Right renal cortex interstitium (tissue), 3 donors: ENCODE measurements around the gene CACFD1. TPM values are rescaled to one million over a fixed set of nuclear protein-coding genes. Genes with fewer than 3 reads are reported as not detected.

Experiments
- DNase-seq, 3 donors: peaks; one replicate each; pipeline ENCODE4 v3.0.0-alpha.2; 2013; ENCODE audit warnings: low read depth in 3 of 3, low spot score in 2 of 3
- polyA plus RNA-seq, 3 donors: library from polyadenylated mRNA; unstranded; fragments of 120-200 nt; gene quantifications; one replicate each; pipeline ENCODE4 v1.2.1, GENCODE V29; 2013; ENCODE audit not compliant: insufficient read length in 3 of 3

CACFD1 gene
- 10 to 100 TPM; 23.3 to 28.1 (median 27.3) TPM for polyA plus RNA-seq

GRCh38 chr9:133459476-133460404, at the start of gene CACFD1:
Gene CACFD1 (plus strand): TSS chr9:133459978. CDS start chr9:133460067, 89 bp downstream.
- peak; percentile 84 to 91 (median 90) for DNase-seq

GRCh38 chr9:133415170-133415569, 44.6 kb upstream of the CACFD1 start:
- no peak for DNase-seq

GRCh38 chr9:133417541-133418461, 42.0 kb upstream of the CACFD1 start, which contains the start of gene REXO4:
Gene REXO4 (minus strand): TSS chr9:133418010. CDS start chr9:133417844, 166 bp downstream.
- DNase-seq, result peak; percentile 75 to 81 (median 80)

- DNase-seq, result no peak
These were observed 40.8 kb upstream of the CACFD1 start for GRCh38 chr9:133419005-133419404.

- DNase-seq, result no peak
These were observed 39.4 kb upstream of the CACFD1 start for GRCh38 chr9:133420392-133420827.

GRCh38 chr9:133421615-133422542, 37.9 kb upstream of the CACFD1 start, which contains the start of gene ADAMTS13:
Gene ADAMTS13 (plus strand): TSS chr9:133422367. CDS start chr9:133422444, 77 bp downstream.
- no peak for DNase-seq

GRCh38 chr9:133423216-133423615, 36.6 kb upstream of the CACFD1 start:
- DNase-seq, result no peak

- no peak for DNase-seq
These were observed 35.6 kb upstream of the CACFD1 start for GRCh38 chr9:133424187-133424586.

- DNase-seq, result no peak
These were observed 34.6 kb upstream of the CACFD1 start for GRCh38 chr9:133425049-133425632.

GRCh38 chr9:133426011-133426410, 33.8 kb upstream of the CACFD1 start:
- no peak for DNase-seq

- DNase-seq, result no peak
These were observed 32.0 kb upstream of the CACFD1 start for GRCh38 chr9:133427658-133428348.

- no peak for DNase-seq
These were observed 31.1 kb upstream of the CACFD1 start for GRCh38 chr9:133428617-133429101.

GRCh38 chr9:133429214-133429613, 30.6 kb upstream of the CACFD1 start:
- no peak for DNase-seq

- no peak for DNase-seq
These were observed 30.1 kb upstream of the CACFD1 start for GRCh38 chr9:133429641-133430161.

- DNase-seq, result no peak
These were observed 29.5 kb upstream of the CACFD1 start for GRCh38 chr9:133430244-133430643.

GRCh38 chr9:133433351-133433843, 26.4 kb upstream of the CACFD1 start:
- DNase-seq, result no peak

GRCh38 chr9:133436681-133437080, 23.1 kb upstream of the CACFD1 start:
- no peak for DNase-seq
